Stomach (tissue), 4 donors: Measurements from ENCODE around the gene SPRED3.

Experiments used
- EP300 ChIP-seq: sonication (generic); formaldehyde crosslinking; IDR thresholded peaks from one replicate; pipeline ENCODE4 v1.6.1; 2017; ENCODE audit warnings: antibody characterized with exemption
- POLR2A ChIP-seq, 4 donors: fragments of 450-650 bp; IDR thresholded peaks; one replicate each; pipeline ENCODE4 v1.6.1; 2016; ENCODE audit warnings: antibody characterized with exemption in 4 of 4, control low read depth in 2 of 4, mild to moderate bottlenecking in 1 of 4, moderate library complexity in 1 of 4
- POLR2AphosphoS5 ChIP-seq, 3 donors: sonication (generic); formaldehyde crosslinking; IDR thresholded peaks; one replicate each; pipeline ENCODE4 v1.6.1; 2016; ENCODE audit warnings: antibody characterized with exemption in 3 of 3
- TF ChIP-seq, protein P1 (sequence below), 7 experiments: fragments of 450-650 bp in 4 of 7; fragments of 200-600 bp in 3 of 7; sonication (generic) in 3 of 7; IDR thresholded peaks; one replicate each; pipeline ENCODE4 v1.5.1; 2016 to 2019; ENCODE audit warnings: antibody characterized with exemption in 7 of 7, control low read depth in 2 of 7, mild to moderate bottlenecking in 1 of 7

- TF ChIP-seq, protein P1, sequence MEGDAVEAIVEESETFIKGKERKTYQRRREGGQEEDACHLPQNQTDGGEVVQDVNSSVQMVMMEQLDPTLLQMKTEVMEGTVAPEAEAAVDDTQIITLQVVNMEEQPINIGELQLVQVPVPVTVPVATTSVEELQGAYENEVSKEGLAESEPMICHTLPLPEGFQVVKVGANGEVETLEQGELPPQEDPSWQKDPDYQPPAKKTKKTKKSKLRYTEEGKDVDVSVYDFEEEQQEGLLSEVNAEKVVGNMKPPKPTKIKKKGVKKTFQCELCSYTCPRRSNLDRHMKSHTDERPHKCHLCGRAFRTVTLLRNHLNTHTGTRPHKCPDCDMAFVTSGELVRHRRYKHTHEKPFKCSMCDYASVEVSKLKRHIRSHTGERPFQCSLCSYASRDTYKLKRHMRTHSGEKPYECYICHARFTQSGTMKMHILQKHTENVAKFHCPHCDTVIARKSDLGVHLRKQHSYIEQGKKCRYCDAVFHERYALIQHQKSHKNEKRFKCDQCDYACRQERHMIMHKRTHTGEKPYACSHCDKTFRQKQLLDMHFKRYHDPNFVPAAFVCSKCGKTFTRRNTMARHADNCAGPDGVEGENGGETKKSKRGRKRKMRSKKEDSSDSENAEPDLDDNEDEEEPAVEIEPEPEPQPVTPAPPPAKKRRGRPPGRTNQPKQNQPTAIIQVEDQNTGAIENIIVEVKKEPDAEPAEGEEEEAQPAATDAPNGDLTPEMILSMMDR (IDR thresholded peaks at IDR 0.05): no peak
- TF ChIP-seq POLR2A (IDR thresholded peaks at IDR 0.05): no peak
- TF ChIP-seq POLR2AphosphoS5 (IDR thresholded peaks at IDR 0.05): no peak
- no peak for TF ChIP-seq EP300
Measured at GRCh38 chr19:38430931-38431330, 42.4 kb downstream of the SPRED3 start.
